ENCODE measurements around the gene DDA1. TPM values are rescaled to one million over a fixed set of nuclear protein-coding genes. Genes with fewer than 3 reads are reported as not detected.

Gene DDA1
- total and polyA plus RNA-seq, 10 of the 15 experiments (the other 5 are each of a cell fraction or from before 2014, with no cell fraction given) = 0.76 to 71.0 (median 39.4) TPM

DNA sequence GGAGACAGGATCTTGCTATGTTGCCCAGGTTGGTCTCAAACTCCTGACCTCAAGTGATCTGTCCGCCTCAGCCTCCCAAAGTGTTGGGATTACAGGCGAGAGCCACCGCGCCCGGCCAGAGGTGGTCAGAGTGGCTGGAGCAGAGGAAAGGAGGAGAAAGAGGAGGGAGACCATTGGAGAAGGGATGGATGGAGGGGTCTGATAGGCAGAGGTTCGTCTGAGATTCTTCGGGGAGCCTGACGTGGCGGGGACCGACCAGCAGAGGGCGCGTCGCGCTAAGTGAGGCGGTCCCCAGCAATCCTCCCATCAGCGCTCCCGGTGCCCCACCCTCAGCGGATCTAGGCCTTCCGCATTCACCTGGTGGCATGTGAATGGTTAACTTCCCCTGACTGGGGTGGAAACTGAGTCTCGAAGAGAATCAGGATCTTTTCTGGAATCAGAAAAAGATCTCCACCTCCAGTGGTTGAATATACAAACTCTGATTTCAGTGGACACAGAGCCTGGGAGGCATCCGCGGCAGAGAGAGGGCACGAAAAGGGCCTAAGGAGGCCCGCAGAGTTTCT, 36.8 kb downstream of the DDA1 start (continued):
- TF ChIP-seq BHLHE40 (IDR thresholded peaks at IDR 0.05; ENCODE audit: borderline replicate concordance in 1 of 2, low read depth in 2 of 2, low read length in 1 of 2) = peak in 1 of 2 experiments; percentile 6; a peak in 1 of 4 replicates
- peak; percentile 97 for TF ChIP-seq SMC3 (IDR thresholded peaks at IDR 0.05; ENCODE audit: borderline replicate concordance, low read length)
- TF ChIP-seq RUNX3 (IDR thresholded peaks at IDR 0.05; ENCODE audit: low read length) = peak; percentile 11; the same call in 1 of the 2 replicates
- no peak for TF ChIP-seq GABPA (IDR thresholded peaks at IDR 0.05; ENCODE audit: low read depth)
- TF ChIP-seq NBN (IDR thresholded peaks at IDR 0.05) = 0 out of 2 replicates have a peak, but pooled peaks have one; percentile 42
- TF ChIP-seq, protein P1, sequence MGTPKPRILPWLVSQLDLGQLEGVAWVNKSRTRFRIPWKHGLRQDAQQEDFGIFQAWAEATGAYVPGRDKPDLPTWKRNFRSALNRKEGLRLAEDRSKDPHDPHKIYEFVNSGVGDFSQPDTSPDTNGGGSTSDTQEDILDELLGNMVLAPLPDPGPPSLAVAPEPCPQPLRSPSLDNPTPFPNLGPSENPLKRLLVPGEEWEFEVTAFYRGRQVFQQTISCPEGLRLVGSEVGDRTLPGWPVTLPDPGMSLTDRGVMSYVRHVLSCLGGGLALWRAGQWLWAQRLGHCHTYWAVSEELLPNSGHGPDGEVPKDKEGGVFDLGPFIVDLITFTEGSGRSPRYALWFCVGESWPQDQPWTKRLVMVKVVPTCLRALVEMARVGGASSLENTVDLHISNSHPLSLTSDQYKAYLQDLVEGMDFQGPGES (IDR thresholded peaks at IDR 0.05) = no peak
- TF ChIP-seq FOS (IDR thresholded peaks at IDR 0.05; ENCODE audit: borderline replicate concordance, extremely low read depth, insufficient read length) = no peak
- TF ChIP-seq CREM (IDR thresholded peaks at IDR 0.05; ENCODE audit: low read depth) = no peak
- TF ChIP-seq YY1 (IDR thresholded peaks at IDR 0.05; ENCODE audit: low read depth, low read length) = peak; percentile 79
- TF ChIP-seq, protein P2, sequence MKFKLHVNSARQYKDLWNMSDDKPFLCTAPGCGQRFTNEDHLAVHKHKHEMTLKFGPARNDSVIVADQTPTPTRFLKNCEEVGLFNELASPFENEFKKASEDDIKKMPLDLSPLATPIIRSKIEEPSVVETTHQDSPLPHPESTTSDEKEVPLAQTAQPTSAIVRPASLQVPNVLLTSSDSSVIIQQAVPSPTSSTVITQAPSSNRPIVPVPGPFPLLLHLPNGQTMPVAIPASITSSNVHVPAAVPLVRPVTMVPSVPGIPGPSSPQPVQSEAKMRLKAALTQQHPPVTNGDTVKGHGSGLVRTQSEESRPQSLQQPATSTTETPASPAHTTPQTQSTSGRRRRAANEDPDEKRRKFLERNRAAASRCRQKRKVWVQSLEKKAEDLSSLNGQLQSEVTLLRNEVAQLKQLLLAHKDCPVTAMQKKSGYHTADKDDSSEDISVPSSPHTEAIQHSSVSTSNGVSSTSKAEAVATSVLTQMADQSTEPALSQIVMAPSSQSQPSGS (IDR thresholded peaks at IDR 0.05; ENCODE audit: low read length) = no peak
- TF ChIP-seq, protein P3, sequence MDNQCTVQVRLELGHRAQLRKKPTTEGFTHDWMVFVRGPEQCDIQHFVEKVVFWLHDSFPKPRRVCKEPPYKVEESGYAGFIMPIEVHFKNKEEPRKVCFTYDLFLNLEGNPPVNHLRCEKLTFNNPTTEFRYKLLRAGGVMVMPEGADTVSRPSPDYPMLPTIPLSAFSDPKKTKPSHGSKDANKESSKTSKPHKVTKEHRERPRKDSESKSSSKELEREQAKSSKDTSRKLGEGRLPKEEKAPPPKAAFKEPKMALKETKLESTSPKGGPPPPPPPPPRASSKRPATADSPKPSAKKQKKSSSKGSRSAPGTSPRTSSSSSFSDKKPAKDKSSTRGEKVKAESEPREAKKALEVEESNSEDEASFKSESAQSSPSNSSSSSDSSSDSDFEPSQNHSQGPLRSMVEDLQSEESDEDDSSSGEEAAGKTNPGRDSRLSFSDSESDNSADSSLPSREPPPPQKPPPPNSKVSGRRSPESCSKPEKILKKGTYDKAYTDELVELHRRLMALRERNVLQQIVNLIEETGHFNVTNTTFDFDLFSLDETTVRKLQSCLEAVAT (IDR thresholded peaks at IDR 0.05) = 0 out of 2 replicates have a peak, but pooled peaks have one; percentile 62
- TF ChIP-seq ATF7 (IDR thresholded peaks at IDR 0.05; ENCODE audit: low read depth) = no peak
- TF ChIP-seq HCFC1 (IDR thresholded peaks at IDR 0.05; ENCODE audit: low read length) = no peak; the same call in 1 of the 2 replicates
- TF ChIP-seq POLR2AphosphoS5 (IDR thresholded peaks at IDR 0.05; ENCODE audit: low read length) = no peak
- TF ChIP-seq SP1 (IDR thresholded peaks at IDR 0.05; ENCODE audit: low read depth, low read length) = peak; percentile 33
- no peak for TF ChIP-seq BRCA1 (IDR thresholded peaks at IDR 0.05; ENCODE audit: low read depth, low read length)
- TF ChIP-seq, protein P4, sequence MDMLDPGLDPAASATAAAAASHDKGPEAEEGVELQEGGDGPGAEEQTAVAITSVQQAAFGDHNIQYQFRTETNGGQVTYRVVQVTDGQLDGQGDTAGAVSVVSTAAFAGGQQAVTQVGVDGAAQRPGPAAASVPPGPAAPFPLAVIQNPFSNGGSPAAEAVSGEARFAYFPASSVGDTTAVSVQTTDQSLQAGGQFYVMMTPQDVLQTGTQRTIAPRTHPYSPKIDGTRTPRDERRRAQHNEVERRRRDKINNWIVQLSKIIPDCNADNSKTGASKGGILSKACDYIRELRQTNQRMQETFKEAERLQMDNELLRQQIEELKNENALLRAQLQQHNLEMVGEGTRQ (IDR thresholded peaks at IDR 0.05; ENCODE audit: borderline replicate concordance, low read depth, low read length) = no peak
- TF ChIP-seq YBX1 (IDR thresholded peaks at IDR 0.05) = no peak
- peak; percentile 39 for TF ChIP-seq IKZF1 (conservative IDR thresholded peaks at IDR 0.05)
- TF ChIP-seq, protein P5, sequence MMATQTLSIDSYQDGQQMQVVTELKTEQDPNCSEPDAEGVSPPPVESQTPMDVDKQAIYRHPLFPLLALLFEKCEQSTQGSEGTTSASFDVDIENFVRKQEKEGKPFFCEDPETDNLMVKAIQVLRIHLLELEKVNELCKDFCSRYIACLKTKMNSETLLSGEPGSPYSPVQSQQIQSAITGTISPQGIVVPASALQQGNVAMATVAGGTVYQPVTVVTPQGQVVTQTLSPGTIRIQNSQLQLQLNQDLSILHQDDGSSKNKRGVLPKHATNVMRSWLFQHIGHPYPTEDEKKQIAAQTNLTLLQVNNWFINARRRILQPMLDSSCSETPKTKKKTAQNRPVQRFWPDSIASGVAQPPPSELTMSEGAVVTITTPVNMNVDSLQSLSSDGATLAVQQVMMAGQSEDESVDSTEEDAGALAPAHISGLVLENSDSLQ (IDR thresholded peaks at IDR 0.05) = peak; percentile 25; the same call in 1 of the 2 replicates
- TF ChIP-seq STAT1 (conservative IDR thresholded peaks at IDR 0.05) = 0 out of 2 replicates have a peak, but pooled peaks have one; percentile 34
- TF ChIP-seq, protein P6, sequence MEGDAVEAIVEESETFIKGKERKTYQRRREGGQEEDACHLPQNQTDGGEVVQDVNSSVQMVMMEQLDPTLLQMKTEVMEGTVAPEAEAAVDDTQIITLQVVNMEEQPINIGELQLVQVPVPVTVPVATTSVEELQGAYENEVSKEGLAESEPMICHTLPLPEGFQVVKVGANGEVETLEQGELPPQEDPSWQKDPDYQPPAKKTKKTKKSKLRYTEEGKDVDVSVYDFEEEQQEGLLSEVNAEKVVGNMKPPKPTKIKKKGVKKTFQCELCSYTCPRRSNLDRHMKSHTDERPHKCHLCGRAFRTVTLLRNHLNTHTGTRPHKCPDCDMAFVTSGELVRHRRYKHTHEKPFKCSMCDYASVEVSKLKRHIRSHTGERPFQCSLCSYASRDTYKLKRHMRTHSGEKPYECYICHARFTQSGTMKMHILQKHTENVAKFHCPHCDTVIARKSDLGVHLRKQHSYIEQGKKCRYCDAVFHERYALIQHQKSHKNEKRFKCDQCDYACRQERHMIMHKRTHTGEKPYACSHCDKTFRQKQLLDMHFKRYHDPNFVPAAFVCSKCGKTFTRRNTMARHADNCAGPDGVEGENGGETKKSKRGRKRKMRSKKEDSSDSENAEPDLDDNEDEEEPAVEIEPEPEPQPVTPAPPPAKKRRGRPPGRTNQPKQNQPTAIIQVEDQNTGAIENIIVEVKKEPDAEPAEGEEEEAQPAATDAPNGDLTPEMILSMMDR (IDR thresholded peaks at IDR 0.05 in 2 of 3, conservative IDR thresholded peaks at IDR 0.05 in 1 of 3; ENCODE audit: control insufficient read depth in 2 of 3, extremely low read depth in 1 of 3, insufficient read depth in 1 of 3, low read depth in 3 of 3, low read length in 3 of 3) = peak; percentile 93 to 96 (median 95); a peak in 5 of 6 replicates
- TF ChIP-seq GATAD2B (conservative IDR thresholded peaks at IDR 0.05; ENCODE audit: low read depth) = peak; percentile 42; the same call in 1 of the 2 replicates
- TF ChIP-seq RCOR1 (conservative IDR thresholded peaks at IDR 0.05; ENCODE audit: low read depth, low read length) = no peak

All from GM12878 (cell line).